DND-41 (cell line): Measurements from ENCODE around the gene TRIM67.

ENCODE experiments used
- ATAC-seq: fragments of 200-7000 bp; cut with Tn5 transposase; 3 replicates; pipeline ENCODE4 v1.9.1; 2021; ENCODE audit warnings: low read depth; ENCODE audit not compliant: insufficient read depth
- DNase-seq: peaks from one replicate; pipeline ENCODE4 v3.0.0-alpha.2; 2020
- H2AFZ ChIP-seq: 2 replicates; pipeline ENCODE4 v1.6.0; 2012; ENCODE audit warnings: low read depth, low read length
- H3K27ac ChIP-seq: 2 replicates; pipeline ENCODE4 v1.5.1; 2012; ENCODE audit warnings: low read length, inconsistent platforms
- H3K27me3 ChIP-seq: fragments of 200-600 bp; sonication (generic); 2 replicates; pipeline ENCODE4 v1.6.0; 2012; ENCODE audit warnings: low read length, mild to moderate bottlenecking, inconsistent platforms; ENCODE audit not compliant: insufficient read depth, poor library complexity
- H3K36me3 ChIP-seq: 2 replicates; pipeline ENCODE4 v1.5.1; 2012; ENCODE audit warnings: low read length, inconsistent platforms; ENCODE audit not compliant: insufficient read depth
- H3K4me1 ChIP-seq: 2 replicates; pipeline ENCODE4 v1.5.1; 2012; ENCODE audit warnings: mild to moderate bottlenecking, low read length; ENCODE audit not compliant: insufficient read depth
- H3K4me2 ChIP-seq: 2 replicates; pipeline ENCODE4 v1.6.0; 2012; ENCODE audit warnings: mild to moderate bottlenecking, moderate library complexity, low read length, inconsistent platforms; ENCODE audit not compliant: insufficient read depth
- H3K4me3 ChIP-seq, 2 experiments: fragments of 200-600 bp in 1 of 2; shearing (Covaris generic) in 1 of 2; 2 replicates each; pipeline ENCODE4 v1.5.1; 2012 to 2016; ENCODE audit warnings: inconsistent platforms in 2 of 2, low read length in 2 of 2, mild to moderate bottlenecking in 2 of 2, low read depth in 1 of 2, moderate library complexity in 1 of 2
- H3K79me2 ChIP-seq: 2 replicates; pipeline ENCODE4 v1.6.0; 2012; ENCODE audit warnings: low read length, inconsistent platforms; ENCODE audit not compliant: insufficient read depth
- H3K9ac ChIP-seq: 2 replicates; pipeline ENCODE4 v1.6.0; 2012; ENCODE audit warnings: low read depth, mild to moderate bottlenecking, inconsistent platforms, low read length, moderate library complexity
- H3K9me3 ChIP-seq: 2 replicates; pipeline ENCODE4 v1.5.1; 2012; ENCODE audit warnings: low read length, moderate library complexity, mild to moderate bottlenecking, inconsistent platforms; ENCODE audit not compliant: insufficient read depth, severe bottlenecking
- H4K20me1 ChIP-seq: 2 replicates; pipeline ENCODE4 v1.6.0; 2012; ENCODE audit warnings: low read length; ENCODE audit not compliant: insufficient read depth
- CTCF ChIP-seq: IDR thresholded peaks from 2 replicates; pipeline ENCODE4 v1.5.1; 2012; ENCODE audit warnings: borderline replicate concordance, low read length, moderate library complexity, mild to moderate bottlenecking; ENCODE audit not compliant: poor library complexity, severe bottlenecking; ENCODE audit errors: extremely low read depth
- EZH2 ChIP-seq: IDR thresholded peaks from 3 replicates; pipeline ENCODE4 v1.6.1; 2012; ENCODE audit warnings: borderline replicate concordance, low read depth, mild to moderate bottlenecking, moderate library complexity, low read length, inconsistent platforms; ENCODE audit not compliant: severe bottlenecking

The TRIM67 gene

GRCh38 chr1:231233735-231234417 is 72.0 kb downstream of the TRIM67 start:
- peaks cover 20% of the 10 kb centered on the region for H3K79me2 ChIP-seq
- peaks cover 69% of the 10 kb centered on the region for H3K36me3 ChIP-seq
- peaks cover 4% of the 10 kb centered on the region; the same call in 1 of the 2 replicates for H4K20me1 ChIP-seq
- TF ChIP-seq EZH2 (no peak), CTCF (no peak)
- H3K9me3 ChIP-seq, result no peaks in the 10 kb centered on the region
- no peak overlapping the region for H2AFZ ChIP-seq
- no peak overlapping the region for H3K4me3 ChIP-seq
- 0 out of 2 replicates have a peak, but pooled peaks cover 4% of the 10 kb centered on the region for H3K4me1 ChIP-seq
- no peak overlapping the region for H3K9ac ChIP-seq
- no peaks in the 10 kb centered on the region for H3K27me3 ChIP-seq
- H3K27ac ChIP-seq, result no peak overlapping the region
- H3K4me2 ChIP-seq, result no peak overlapping the region
- no peak for DNase-seq
- ATAC-seq, result no peak

DNA sequence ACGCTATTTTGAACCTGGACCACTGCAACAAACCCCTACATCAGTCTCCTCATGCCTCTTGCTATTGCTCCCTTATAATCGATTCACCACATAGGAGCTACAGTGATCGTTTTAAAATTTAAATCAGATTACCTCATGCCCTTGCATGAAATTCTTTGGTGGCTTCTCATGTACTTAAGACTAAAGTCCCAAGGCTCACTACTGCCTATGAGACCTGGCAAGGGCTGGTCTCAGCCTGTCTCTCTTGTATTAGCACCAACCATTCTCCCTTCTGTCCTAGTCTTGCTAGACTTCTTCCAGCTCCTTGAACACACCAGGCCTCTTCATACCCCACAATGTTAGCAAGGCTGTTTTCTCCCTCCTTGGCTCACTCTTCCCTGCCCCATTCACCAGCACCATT is 72.6 kb downstream of the TRIM67 start:
- Histone ChIP-seq H2AFZ (no peak overlapping the region), H3K79me2 (peaks cover 24% of the 10 kb centered on the region), H3K36me3 (peaks cover 69% of the 10 kb centered on the region), H3K27me3 (no peaks in the 10 kb centered on the region), H3K4me3 (no peak overlapping the region), H3K4me2 (no peak overlapping the region), H3K9me3 (no peaks in the 10 kb centered on the region), H3K27ac (no peak overlapping the region), H3K9ac (no peak overlapping the region), H3K4me1 (peaks cover 9% of the 10 kb centered on the region; the same call in 1 of the 2 replicates), H4K20me1 (peaks cover 3% of the 10 kb centered on the region; the same call in 1 of the 2 replicates)
- no peak for DNase-seq
- TF ChIP-seq CTCF, result no peak
- TF ChIP-seq EZH2, result no peak
- ATAC-seq, result no peak

GRCh38 chr1:231235526-231236207 is 73.8 kb downstream of the TRIM67 start:
- TF ChIP-seq EZH2 (no peak), CTCF (no peak)
- Histone ChIP-seq H3K36me3 (peaks cover 61% of the 10 kb centered on the region), H3K4me3 (no peak overlapping the region), H4K20me1 (no peaks in the 10 kb centered on the region; the same call in 1 of the 2 replicates), H3K4me2 (no peak overlapping the region), H3K27ac (no peak overlapping the region), H3K9me3 (no peaks in the 10 kb centered on the region), H2AFZ (no peak overlapping the region), H3K27me3 (no peaks in the 10 kb centered on the region), H3K79me2 (peaks cover 33% of the 10 kb centered on the region), H3K4me1 (peaks cover 17% of the 10 kb centered on the region), H3K9ac (no peak overlapping the region)
- DNase-seq (no peak), ATAC-seq (no peak)
